Motor neuron (in vitro differentiated cells): ENCODE data around the gene PTPRF. TPM values are rescaled to one million over a fixed set of nuclear protein-coding genes. Genes with fewer than 3 reads are reported as not detected.
A peak's percentile ranks its signal among the peaks of the same experiment; 100 is the strongest.

Source experiments
- ATAC-seq, 8 experiments: fragments of 200-7000 bp; cut with Tn5 transposase; replicated peaks in 6 of 8; 2 replicates each; pipeline ENCODE4 v1.8.0; 2021; ENCODE audit warnings: mild to moderate bottlenecking in 8 of 8, moderate library complexity in 8 of 8
- H3K27ac ChIP-seq, 2 donors: fragments of 250-450 bp; sonication (Bioruptor Pico); 2 replicates each; pipeline ENCODE4 v1.9.0; 2021; ENCODE audit warnings: antibody characterized with exemption in 2 of 2, mild to moderate bottlenecking in 2 of 2, moderate library complexity in 1 of 2
- H3K4me1 ChIP-seq, 2 donors: fragments of 250-450 bp; sonication (Bioruptor Pico); replicated peaks in 1 of 2; 2 replicates each; pipeline ENCODE4 v1.6.1; 2021; ENCODE audit warnings: antibody characterized with exemption in 2 of 2, mild to moderate bottlenecking in 2 of 2, moderate library complexity in 1 of 2
- H3K4me3 ChIP-seq, 5 donors: fragments of 250-450 bp; sonication (Bioruptor Pico); 2 replicates each; pipeline ENCODE4 v1.9.0; 2021; ENCODE audit warnings: antibody characterized with exemption in 5 of 5, mild to moderate bottlenecking in 5 of 5, moderate library complexity in 4 of 5
- WGBS, 10 experiments: fragments of 450-650 bp; shearing (Covaris generic); methylation state at CpG; one replicate each; pipeline ENCODE4 v1.0.0; 2022; 5-methylcytosine and 5-hydroxymethylcytosine counted together
- in situ Hi-C, 9 experiments: fragments of 400-800 bp; cut with MboI; loops; one replicate each; pipeline ENCODE4 v1.15.0; 2021; ENCODE audit warnings: low sequenced_read_pairs in 9 of 9, low pct_unique_long_range_greater_than_20kb in 2 of 9; ENCODE audit not compliant: unreplicated experiment in 9 of 9
- total RNA-seq, 8 experiments: library from RNA; unstranded; fragments of 300-600 nt; gene quantifications; 2 replicates each; pipeline versions ENCODE4 v1.2.3 to v1.2.4, GENCODE V29; 2022

Gene PTPRF
- total RNA-seq, 8 experiments from 2014 or later: 7.8 to 119 (median 74.7) TPM

DNA sequence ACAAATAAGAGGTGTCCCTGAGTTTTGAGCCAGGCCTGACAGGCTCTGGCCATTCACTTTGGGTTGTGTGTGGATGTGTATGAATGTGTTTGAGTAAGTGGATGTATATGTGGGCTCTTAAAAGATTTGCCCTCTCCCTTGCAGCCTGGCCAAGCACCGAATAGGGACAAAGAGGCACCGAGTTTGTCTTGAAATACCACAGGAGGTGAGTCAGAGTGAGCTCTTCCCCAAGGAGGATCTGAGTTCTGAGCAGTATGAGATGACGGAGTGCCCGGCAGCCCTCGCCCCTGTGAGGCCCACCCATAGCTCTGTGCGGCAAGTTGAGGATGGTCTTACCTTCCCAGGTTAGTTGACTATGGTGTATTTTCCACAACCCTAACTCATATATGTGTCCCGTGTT, 138.3 kb downstream of the PTPRF start:
- Histone ChIP-seq H3K4me1 (no peaks in the 10 kb centered on the region), H3K4me3 (no peak overlapping the region), H3K27ac (no peak overlapping the region)
- in situ Hi-C loops: no loop called here
- no peak for ATAC-seq
- 65 to 100% (median 97%) methylated on average over 1 to 5 of the region's 7 CpGs; no CpG with 5 or more reads in 4 of the 10 experiments for WGBS, 10 experiments

DNA sequence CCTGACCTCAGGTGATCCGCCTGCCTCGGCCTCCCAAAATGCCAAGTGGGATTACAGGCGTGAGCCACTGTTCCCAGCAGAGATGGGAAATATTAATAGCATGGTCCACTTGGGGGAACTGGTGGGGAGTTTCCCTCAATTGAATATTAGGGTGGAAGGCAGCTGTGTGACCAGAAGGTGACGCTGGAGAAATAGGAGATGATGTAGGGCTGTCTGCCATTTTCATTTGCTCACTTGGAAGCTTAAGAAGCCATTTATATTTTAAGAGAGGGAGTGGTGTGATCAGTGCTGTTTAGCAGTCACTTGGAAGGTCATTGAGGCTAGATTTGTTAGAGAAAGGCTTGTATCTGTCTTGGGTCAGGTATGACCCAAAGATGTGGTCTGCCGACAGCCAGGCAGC, 139.2 kb downstream of the PTPRF start:
- Histone ChIP-seq H3K27ac (no peak overlapping the region), H3K4me3 (no peak overlapping the region), H3K4me1 (no peaks in the 10 kb centered on the region)
- no peak for ATAC-seq
- 88 to 100% (median 98%) methylated on average over 1 to 5 of the region's 5 CpGs; no CpG with 5 or more reads in 4 of the 10 experiments for WGBS, 10 experiments
- in situ Hi-C loops: no loop called here

DNA sequence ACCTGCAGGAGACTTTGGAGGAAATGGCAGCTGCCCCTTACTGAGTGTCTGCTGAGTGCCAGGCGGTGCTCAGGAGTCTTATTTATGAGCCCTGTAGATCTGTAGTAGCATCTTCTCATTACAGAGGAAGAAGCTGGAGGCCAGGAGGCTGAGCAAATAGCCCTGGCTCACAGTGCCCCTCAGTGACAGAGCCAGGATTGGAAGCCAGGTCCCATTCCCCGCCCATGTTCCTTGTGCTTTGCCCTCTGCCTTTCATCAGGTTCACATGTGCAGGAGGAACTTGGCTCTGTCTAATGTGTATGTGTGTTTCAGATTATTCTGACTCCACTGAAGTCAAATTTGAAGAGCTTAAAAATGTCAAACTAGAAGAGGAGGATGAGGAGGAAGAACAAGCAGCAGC, 140.5 kb downstream of the PTPRF start:
- 67 to 100% (median 94%) methylated on average over 1 to 2 of the region's 2 CpGs; no CpG with 5 or more reads in 3 of the 10 experiments for WGBS, 10 experiments
- no peak overlapping the region for H3K27ac ChIP-seq
- no peak for ATAC-seq
- no peak overlapping the region for H3K4me3 ChIP-seq
- H3K4me1 ChIP-seq: no peaks in the 10 kb centered on the region
- in situ Hi-C loops: no loop called here

DNA sequence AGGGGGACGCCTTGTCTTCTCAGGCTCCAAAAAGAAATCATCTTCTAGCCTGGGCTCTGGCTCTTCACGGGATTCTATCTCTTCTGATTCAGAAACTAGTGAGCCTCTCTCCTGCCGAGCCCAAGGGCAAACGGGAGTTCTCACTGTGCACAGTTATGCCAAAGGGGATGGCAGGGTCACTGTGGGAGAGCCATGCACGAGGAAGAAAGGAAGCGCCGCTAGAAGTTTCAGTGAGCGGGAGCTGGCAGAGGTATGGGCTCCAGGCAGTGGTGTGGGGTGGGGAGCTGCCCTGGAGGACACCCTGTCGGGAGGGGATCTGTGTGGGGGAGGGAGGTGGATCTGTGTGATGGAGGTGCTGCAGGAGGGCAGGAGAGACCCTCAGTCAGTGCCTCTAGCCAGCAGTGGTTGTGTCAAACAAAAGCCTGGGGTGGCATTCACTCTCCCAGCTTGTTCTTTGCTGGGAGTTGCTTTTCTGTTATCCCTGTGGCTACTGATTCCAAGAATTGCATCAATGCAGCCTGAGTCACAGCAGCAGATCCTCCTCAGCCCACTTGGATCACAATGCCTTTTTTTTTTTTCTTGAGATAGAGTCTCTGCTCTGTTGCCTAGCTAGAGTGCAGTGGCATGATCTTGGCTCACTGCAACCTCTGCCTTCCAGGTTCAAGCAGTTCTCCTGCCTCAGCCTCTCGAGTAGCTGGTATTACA, 141.1 kb downstream of the PTPRF start:
- peak in 2 of 8 experiments; percentile 66 to 74 for ATAC-seq
- Histone ChIP-seq H3K27ac (no peak overlapping the region), H3K4me3 (no peak overlapping the region), H3K4me1 (no peaks in the 10 kb centered on the region)
- in situ Hi-C loops: no loop called here
- WGBS, 10 experiments: 0 to 100% (median 91%) methylated on average over 1 to 9 of the region's 10 CpGs; no CpG with 5 or more reads in 3 of the 10 experiments

DNA sequence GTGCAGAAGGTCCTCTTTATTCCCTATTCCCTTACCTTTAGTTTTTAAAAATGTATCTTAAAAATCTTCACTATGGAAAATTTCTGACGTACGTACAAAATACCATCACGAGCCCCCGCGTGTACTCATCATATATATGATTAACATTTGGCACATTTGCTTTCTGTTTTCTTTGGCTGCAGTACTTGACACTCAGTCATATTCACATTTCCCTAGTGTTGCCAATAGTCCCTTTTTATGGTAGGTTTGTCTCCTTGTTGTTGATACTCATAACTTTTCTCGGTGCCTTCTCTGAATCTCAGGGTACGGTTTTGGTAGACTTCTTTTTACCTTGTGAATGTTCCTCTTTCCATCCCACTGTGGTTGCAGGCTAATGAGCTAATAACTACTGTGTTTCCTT, 142.6 kb downstream of the PTPRF start:
- 88 to 100% (median 97%) methylated on average over 2 to 7 of the region's 7 CpGs for WGBS, 10 experiments
- no peak for ATAC-seq
- in situ Hi-C loops: no loop called here
- H3K4me3 ChIP-seq: no peak overlapping the region
- H3K27ac ChIP-seq: no peak overlapping the region
- H3K4me1 ChIP-seq: no peaks in the 10 kb centered on the region

Other genes with a start within 250 kb of the PTPRF start
- under 1 TPM in 6 of 8 experiments, not detected in 2; 0.11 to 0.66 (median 0.36) TPM for gene C1orf210, start 245.3 kb upstream of the PTPRF start, total RNA-seq
- 10 to 100 TPM in 1 of 8 experiments, 1 to 10 TPM in 3, under 1 TPM in 4; 0.31 to 14.2 (median 0.88) TPM for gene TIE1, start 229.9 kb upstream of the PTPRF start, total RNA-seq
- gene MPL, start 193.1 kb upstream of the PTPRF start, total RNA-seq: under 1 TPM in 2 of 8 experiments, not detected in 6; 0.05 to 0.08 TPM
- 100 to 1,000 TPM in 1 of 8 experiments, 10 to 100 TPM in 5, 1 to 10 TPM in 1, under 1 TPM in 1; 0.15 to 144 (median 15.3) TPM for gene CDC20, start 171.9 kb upstream of the PTPRF start, total RNA-seq
- gene ELOVL1, start 162.9 kb upstream of the PTPRF start, total RNA-seq: 10 to 100 TPM; 11.1 to 83.1 (median 24.5) TPM
- 100 to 1,000 TPM in 2 of 8 experiments, 10 to 100 TPM in 6; 22.7 to 121 (median 57.1) TPM for gene MED8, start 141.1 kb upstream of the PTPRF start, total RNA-seq
- gene SZT2, start 141.0 kb upstream of the PTPRF start, total RNA-seq: 10 to 100 TPM; 14.3 to 73.8 (median 23.0) TPM
- gene HYI, start 77.0 kb upstream of the PTPRF start, total RNA-seq: 10 to 100 TPM in 6 of 8 experiments, 1 to 10 TPM in 2; 4.4 to 17.6 (median 13.2) TPM
- gene KDM4A, start 119.3 kb downstream of the PTPRF start, total RNA-seq: 10 to 100 TPM; 35.0 to 72.0 (median 39.9) TPM
- gene ST3GAL3, start 176.7 kb downstream of the PTPRF start, total RNA-seq: 10 to 100 TPM; 11.7 to 30.6 (median 29.0) TPM